ENCODE data around the gene COX19.

Gene COX19

GRCh38 chr7:988963-989529 is 13.7 kb upstream of the COX19 start:
- no peak overlapping the region for H3K4me3 ChIP-seq (ENCODE audit: low read depth, low read length)
- no peak for TF ChIP-seq CTCF (IDR thresholded peaks at IDR 0.05; ENCODE audit: borderline replicate concordance, insufficient read depth, low read depth, low read length)

- no peak overlapping the region for H3K4me3 ChIP-seq (ENCODE audit: low read depth, low read length)
- no peak for TF ChIP-seq CTCF (IDR thresholded peaks at IDR 0.05; ENCODE audit: borderline replicate concordance, insufficient read depth, low read depth, low read length)
These were observed 13.1 kb upstream of the COX19 start for GRCh38 chr7:988426-988911.

- no peak overlapping the region for H3K4me3 ChIP-seq (ENCODE audit: low read depth, low read length)
- TF ChIP-seq CTCF (IDR thresholded peaks at IDR 0.05; ENCODE audit: borderline replicate concordance, insufficient read depth, low read depth, low read length) = no peak
These were observed 12.6 kb upstream of the COX19 start for GRCh38 chr7:987909-988308.

- TF ChIP-seq CTCF (IDR thresholded peaks at IDR 0.05; ENCODE audit: borderline replicate concordance, insufficient read depth, low read depth, low read length) = no peak
These were observed 11.7 kb upstream of the COX19 start for GRCh38 chr7:986766-987751.

GRCh38 chr7:985915-986741 is 10.8 kb upstream of the COX19 start:
- TF ChIP-seq CTCF (IDR thresholded peaks at IDR 0.05; ENCODE audit: borderline replicate concordance, insufficient read depth, low read depth, low read length) = no peak
- no peak overlapping the region for H3K4me3 ChIP-seq (ENCODE audit: low read depth, low read length)

More at GRCh38 chr7:986766-987751, 11.7 kb upstream of the COX19 start:
- H3K4me3 ChIP-seq (ENCODE audit: low read depth, low read length) = no peak overlapping the region

- no peak for TF ChIP-seq CTCF (IDR thresholded peaks at IDR 0.05; ENCODE audit: borderline replicate concordance, insufficient read depth, low read depth, low read length)
- H3K4me3 ChIP-seq (ENCODE audit: low read depth, low read length) = no peak overlapping the region
These were observed 9.7 kb upstream of the COX19 start for GRCh38 chr7:985127-985416.

All from GM12875 (cell line).